ENCODE data around the gene BTBD16. TPM values are rescaled to one million over a fixed set of nuclear protein-coding genes. Genes with fewer than 3 reads are reported as not detected.

The BTBD16 gene
- total RNA-seq, 1 donor = not detected

DNA sequence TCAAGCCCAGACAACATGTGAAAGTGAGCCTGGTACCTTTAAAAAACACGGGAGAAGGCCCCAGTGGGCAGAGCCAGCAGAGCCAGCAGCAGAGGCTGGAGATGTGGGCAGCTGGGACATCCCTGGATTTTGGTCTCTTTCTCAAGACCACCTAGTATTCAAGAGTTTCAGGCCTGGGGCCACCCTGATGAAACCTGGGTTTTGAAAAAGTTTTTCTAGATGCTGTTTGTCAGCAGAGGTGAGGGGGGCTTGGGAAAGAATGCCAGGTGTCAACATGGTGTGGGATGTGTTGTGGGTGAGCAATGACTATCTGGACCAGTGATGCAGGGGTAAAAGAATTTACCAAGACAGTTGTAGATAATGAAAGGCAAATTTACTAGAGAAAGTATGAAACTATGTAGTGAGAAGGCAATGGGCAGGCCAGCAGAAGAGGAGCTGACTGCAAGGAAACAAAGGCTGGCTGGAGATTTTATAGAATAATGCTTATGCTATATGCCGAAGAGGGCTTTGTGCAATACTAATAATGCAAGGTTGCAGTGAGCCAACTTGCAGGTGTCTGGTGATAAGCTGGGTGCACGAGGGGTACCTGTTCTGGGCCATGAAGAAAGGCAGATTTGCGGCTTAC, 75.3 kb downstream of the BTBD16 start:
- Histone ChIP-seq H3K27me3 (ENCODE audit: insufficient read depth, low read length) (peaks cover 4% of the 10 kb centered on the region), H3K36me3 (ENCODE audit: insufficient read depth, low read length) (no peaks in the 10 kb centered on the region), H4K20me1 (ENCODE audit: insufficient read depth, low read length) (no peaks in the 10 kb centered on the region), H3K79me2 (ENCODE audit: insufficient read depth, low read length) (no peaks in the 10 kb centered on the region), H3K9me3 (ENCODE audit: low read depth, low read length) (no peaks in the 10 kb centered on the region), H3K27ac (ENCODE audit: low read depth, low read length) (no peak overlapping the region), H2AFZ (ENCODE audit: low read length) (no peak overlapping the region), H3K4me3 (ENCODE audit: insufficient read depth, low read length) (no peak overlapping the region), H3K4me2 (ENCODE audit: insufficient read depth, low read length) (no peak overlapping the region), H3K4me1 (ENCODE audit: insufficient read depth, low read length) (peaks cover 8% of the 10 kb centered on the region)
- TF ChIP-seq, protein P1, sequence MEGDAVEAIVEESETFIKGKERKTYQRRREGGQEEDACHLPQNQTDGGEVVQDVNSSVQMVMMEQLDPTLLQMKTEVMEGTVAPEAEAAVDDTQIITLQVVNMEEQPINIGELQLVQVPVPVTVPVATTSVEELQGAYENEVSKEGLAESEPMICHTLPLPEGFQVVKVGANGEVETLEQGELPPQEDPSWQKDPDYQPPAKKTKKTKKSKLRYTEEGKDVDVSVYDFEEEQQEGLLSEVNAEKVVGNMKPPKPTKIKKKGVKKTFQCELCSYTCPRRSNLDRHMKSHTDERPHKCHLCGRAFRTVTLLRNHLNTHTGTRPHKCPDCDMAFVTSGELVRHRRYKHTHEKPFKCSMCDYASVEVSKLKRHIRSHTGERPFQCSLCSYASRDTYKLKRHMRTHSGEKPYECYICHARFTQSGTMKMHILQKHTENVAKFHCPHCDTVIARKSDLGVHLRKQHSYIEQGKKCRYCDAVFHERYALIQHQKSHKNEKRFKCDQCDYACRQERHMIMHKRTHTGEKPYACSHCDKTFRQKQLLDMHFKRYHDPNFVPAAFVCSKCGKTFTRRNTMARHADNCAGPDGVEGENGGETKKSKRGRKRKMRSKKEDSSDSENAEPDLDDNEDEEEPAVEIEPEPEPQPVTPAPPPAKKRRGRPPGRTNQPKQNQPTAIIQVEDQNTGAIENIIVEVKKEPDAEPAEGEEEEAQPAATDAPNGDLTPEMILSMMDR (IDR thresholded peaks at IDR 0.05; ENCODE audit: extremely low read depth, low read depth, low read length) = no peak
- DNase-seq (ENCODE audit: insufficient read length, low spot score, missing footprints) = no peak

DNA sequence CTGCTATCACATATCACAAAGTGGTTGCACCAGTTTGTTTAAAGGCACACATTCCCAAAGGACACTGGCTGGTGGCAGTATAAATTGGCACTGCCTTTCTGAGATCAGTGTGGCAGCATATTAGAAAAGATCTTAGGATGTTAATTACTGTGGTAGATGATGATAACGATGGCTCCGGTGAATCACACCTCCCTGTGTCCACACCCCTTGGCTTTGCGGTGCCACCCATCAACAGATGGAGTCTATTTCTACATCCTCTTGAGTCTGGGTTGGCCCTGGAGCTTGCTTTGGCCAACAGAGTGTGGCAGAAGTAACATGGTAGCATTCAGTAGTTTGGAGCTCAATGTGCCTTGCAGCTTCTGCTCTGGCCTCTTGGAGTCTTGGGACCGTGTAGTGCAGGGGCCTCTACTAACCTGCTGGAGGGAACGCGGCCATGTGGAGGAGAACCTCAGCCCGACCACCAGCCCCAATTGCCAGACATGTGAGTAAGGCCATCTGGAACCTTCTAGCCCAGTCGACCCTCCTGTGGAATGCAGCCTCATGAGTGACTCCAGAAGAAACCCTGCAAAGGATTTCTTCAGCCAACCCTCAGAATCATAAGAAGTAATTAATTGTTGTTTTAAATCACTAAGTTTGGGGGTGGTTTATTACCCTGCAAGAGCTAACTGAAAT, 76.2 kb downstream of the BTBD16 start:
- Histone ChIP-seq H3K4me3 (ENCODE audit: insufficient read depth, low read length) (no peak overlapping the region), H3K9me3 (ENCODE audit: low read depth, low read length) (no peaks in the 10 kb centered on the region), H2AFZ (ENCODE audit: low read length) (no peak overlapping the region), H3K79me2 (ENCODE audit: insufficient read depth, low read length) (no peaks in the 10 kb centered on the region), H3K4me1 (ENCODE audit: insufficient read depth, low read length) (peaks cover 8% of the 10 kb centered on the region), H3K27me3 (ENCODE audit: insufficient read depth, low read length) (peaks cover 8% of the 10 kb centered on the region), H4K20me1 (ENCODE audit: insufficient read depth, low read length) (no peaks in the 10 kb centered on the region), H3K27ac (ENCODE audit: low read depth, low read length) (no peak overlapping the region), H3K4me2 (ENCODE audit: insufficient read depth, low read length) (no peak overlapping the region), H3K36me3 (ENCODE audit: insufficient read depth, low read length) (no peaks in the 10 kb centered on the region)
- no peak for DNase-seq (ENCODE audit: insufficient read length, low spot score, missing footprints)
- TF ChIP-seq, protein P1 (IDR thresholded peaks at IDR 0.05; ENCODE audit: extremely low read depth, low read depth, low read length) = no peak

DNA sequence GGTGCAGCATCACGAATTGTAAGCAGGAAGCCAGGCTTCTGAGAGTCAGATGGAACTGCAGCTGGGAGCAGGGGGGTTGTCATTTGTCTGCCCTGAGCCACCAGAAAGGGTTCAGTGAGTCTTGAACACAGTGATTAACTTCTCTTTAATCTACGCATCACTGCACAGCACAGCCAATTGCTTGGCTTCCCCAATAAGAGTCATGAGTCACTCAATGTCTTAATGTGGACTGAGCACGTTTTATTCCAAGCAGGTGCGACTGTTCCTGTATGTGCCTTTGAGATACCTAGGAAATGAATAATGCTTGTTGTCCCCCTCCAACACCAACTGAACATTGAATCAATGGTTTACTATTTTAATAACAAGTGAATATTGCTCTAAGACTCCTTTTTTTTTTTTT, 77.4 kb downstream of the BTBD16 start:
- Histone ChIP-seq H3K4me2 (ENCODE audit: insufficient read depth, low read length) (no peak overlapping the region), H2AFZ (ENCODE audit: low read length) (no peak overlapping the region), H3K27me3 (ENCODE audit: insufficient read depth, low read length) (peaks cover 14% of the 10 kb centered on the region), H3K4me1 (ENCODE audit: insufficient read depth, low read length) (peaks cover 8% of the 10 kb centered on the region), H4K20me1 (ENCODE audit: insufficient read depth, low read length) (no peaks in the 10 kb centered on the region), H3K36me3 (ENCODE audit: insufficient read depth, low read length) (no peaks in the 10 kb centered on the region), H3K4me3 (ENCODE audit: insufficient read depth, low read length) (no peak overlapping the region), H3K79me2 (ENCODE audit: insufficient read depth, low read length) (no peaks in the 10 kb centered on the region), H3K27ac (ENCODE audit: low read depth, low read length) (no peak overlapping the region), H3K9me3 (ENCODE audit: low read depth, low read length) (no peaks in the 10 kb centered on the region)
- TF ChIP-seq, protein P1 (IDR thresholded peaks at IDR 0.05; ENCODE audit: extremely low read depth, low read depth, low read length) = no peak
- no peak for DNase-seq (ENCODE audit: insufficient read length, low spot score, missing footprints)

DNA sequence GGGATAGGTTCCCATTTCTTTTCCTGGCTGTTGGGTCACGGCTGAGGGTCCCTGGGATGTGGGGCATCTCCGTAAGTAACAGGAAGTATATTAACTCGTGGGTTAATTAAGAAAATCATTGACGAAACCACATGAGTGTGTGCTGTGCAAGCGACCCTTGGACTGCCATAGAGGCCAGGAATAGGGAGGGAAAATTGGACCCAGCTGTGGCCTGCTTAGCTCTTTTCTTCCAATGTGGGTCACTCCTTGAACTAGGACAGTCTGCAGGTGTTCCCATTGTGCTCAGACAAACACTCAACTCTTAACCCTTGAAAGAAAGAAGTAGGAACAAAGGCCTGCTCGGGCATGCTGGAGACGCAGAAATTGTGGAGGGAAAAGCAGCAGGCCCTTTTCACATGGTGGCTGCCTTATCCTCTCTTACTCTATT, 77.9 kb downstream of the BTBD16 start:
- peaks cover 16% of the 10 kb centered on the region for H3K27me3 ChIP-seq (ENCODE audit: insufficient read depth, low read length)
- H3K4me3 ChIP-seq (ENCODE audit: insufficient read depth, low read length) = no peak overlapping the region
- DNase-seq (ENCODE audit: insufficient read length, low spot score, missing footprints) = no peak
- no peak overlapping the region for H2AFZ ChIP-seq (ENCODE audit: low read length)
- no peak overlapping the region for H3K4me2 ChIP-seq (ENCODE audit: insufficient read depth, low read length)
- H3K79me2 ChIP-seq (ENCODE audit: insufficient read depth, low read length) = no peaks in the 10 kb centered on the region
- H4K20me1 ChIP-seq (ENCODE audit: insufficient read depth, low read length) = no peaks in the 10 kb centered on the region
- H3K4me1 ChIP-seq (ENCODE audit: insufficient read depth, low read length) = peaks cover 8% of the 10 kb centered on the region
- H3K27ac ChIP-seq (ENCODE audit: low read depth, low read length) = no peak overlapping the region
- H3K9me3 ChIP-seq (ENCODE audit: low read depth, low read length) = no peaks in the 10 kb centered on the region
- no peaks in the 10 kb centered on the region for H3K36me3 ChIP-seq (ENCODE audit: insufficient read depth, low read length)
- TF ChIP-seq, protein P1 (IDR thresholded peaks at IDR 0.05; ENCODE audit: extremely low read depth, low read depth, low read length) = no peak
